Measurements from ENCODE around the gene ARHGAP30. TPM values are rescaled to one million over a fixed set of nuclear protein-coding genes. Genes with fewer than 3 reads are reported as not detected.

ARHGAP30 gene
- total RNA-seq, 1 experiment from 2014 or later, result 0.39 TPM

- Histone ChIP-seq H3K36me3 (ENCODE audit: control insufficient read depth in 1 of 2, insufficient read depth in 2 of 2, low read length in 2 of 2) (no peaks in the 10 kb centered on the region), H3K27me3 (ENCODE audit: insufficient read depth, low read length) (no peaks in the 10 kb centered on the region), H3K4me3 (replicated peaks in 1 of 2; ENCODE audit: low read depth in 1 of 2, low read length in 2 of 2) (no peak overlapping the region), H3K9me2 (ENCODE audit: insufficient read depth) (no peaks in the 10 kb centered on the region), H3K79me2 (ENCODE audit: insufficient read depth, low read length) (no peaks in the 10 kb centered on the region), H3K9me3 (ENCODE audit: control insufficient read depth in 1 of 2, insufficient read depth in 1 of 2, low read depth in 1 of 2, low read length in 2 of 2) (no peaks in the 10 kb centered on the region), H3K4me2 (ENCODE audit: low read length) (no peak overlapping the region), H3K9ac (ENCODE audit: low read length) (no peak overlapping the region), H4K20me1 (ENCODE audit: insufficient read depth) (no peaks in the 10 kb centered on the region), H3K27ac (ENCODE audit: low read depth, low read length) (no peak overlapping the region), H3K4me1 (ENCODE audit: control insufficient read depth in 1 of 2, insufficient read depth in 2 of 2, low read length in 2 of 2) (peaks cover 17 to 74% of the 10 kb centered on the region in 2 experiments), H2AFZ (ENCODE audit: low read depth, low read length, poor library complexity, severe bottlenecking) (no peak overlapping the region)
- DNase-seq (ENCODE audit: low read depth, low spot score) (no peak), ATAC-seq (no peak)
- intact Hi-C loops (cut with micrococcal nuclease), result no loop called here
- TF ChIP-seq ZNF274 (IDR thresholded peaks at IDR 0.05; ENCODE audit: low read depth, low read length), result no peak
- TF ChIP-seq FOSL1 (IDR thresholded peaks at IDR 0.05; ENCODE audit: low read depth), result no peak
- no peak for TF ChIP-seq TCF7L2 (IDR thresholded peaks at IDR 0.05; ENCODE audit: borderline replicate concordance, extremely low read depth, insufficient read depth, insufficient read length)
- TF ChIP-seq ELF1 (IDR thresholded peaks at IDR 0.05; ENCODE audit: borderline replicate concordance, low read depth), result no peak
- no peak for TF ChIP-seq CTCF (IDR thresholded peaks at IDR 0.05 in 2 of 3, conservative IDR thresholded peaks at IDR 0.05 in 1 of 3; ENCODE audit: borderline replicate concordance in 1 of 3, insufficient read depth in 1 of 3, low read depth in 2 of 3, low read length in 2 of 3)
- no peak for TF ChIP-seq ZBTB33 (IDR thresholded peaks at IDR 0.05; ENCODE audit: extremely low read depth, insufficient replicate concordance, low read length)
- no peak for TF ChIP-seq CEBPB (IDR thresholded peaks at IDR 0.05; ENCODE audit: low read depth)
- no peak for TF ChIP-seq SP1 (IDR thresholded peaks at IDR 0.05; ENCODE audit: low read depth)
- no peak for TF ChIP-seq EZH2 (IDR thresholded peaks at IDR 0.05)
- TF ChIP-seq EZH2phosphoT487 (IDR thresholded peaks at IDR 0.05; ENCODE audit: borderline replicate concordance), result no peak
- TF ChIP-seq RAD21 (IDR thresholded peaks at IDR 0.05; ENCODE audit: low read depth), result no peak
- TF ChIP-seq JUND (IDR thresholded peaks at IDR 0.05), result no peak
- no peak for TF ChIP-seq POLR2AphosphoS5 (IDR thresholded peaks at IDR 0.05; ENCODE audit: low read depth, low read length)
- TF ChIP-seq ZFX (IDR thresholded peaks at IDR 0.05), result no peak
- TF ChIP-seq REST (IDR thresholded peaks at IDR 0.05; ENCODE audit: low read depth), result no peak
- TF ChIP-seq POLR2A (IDR thresholded peaks at IDR 0.05; ENCODE audit: borderline replicate concordance, extremely low read depth, insufficient read depth, insufficient read length), result no peak
- no TSS peak for BruUV-seq (replicated peaks)
- CTCF ChIA-PET, result no interaction called here
- POLR2A ChIA-PET, result interaction anchor here (1.2 kb wide), 1 partner anchor 69 kb away, joined by 3 read pairs; the partner anchor contains the start of gene F11R
- RAD21 ChIA-PET (ENCODE audit: low non-redundant PET in 1 of 2, low total read pairs in 2 of 2, uncharacterized antibody in 2 of 2, unreplicated experiment in 2 of 2), result no interaction called here
These were observed 20.2 kb upstream of the ARHGAP30 start for GRCh38 chr1:161089938-161090337.
